Measurements from ENCODE around the gene SCRN1.

DNA sequence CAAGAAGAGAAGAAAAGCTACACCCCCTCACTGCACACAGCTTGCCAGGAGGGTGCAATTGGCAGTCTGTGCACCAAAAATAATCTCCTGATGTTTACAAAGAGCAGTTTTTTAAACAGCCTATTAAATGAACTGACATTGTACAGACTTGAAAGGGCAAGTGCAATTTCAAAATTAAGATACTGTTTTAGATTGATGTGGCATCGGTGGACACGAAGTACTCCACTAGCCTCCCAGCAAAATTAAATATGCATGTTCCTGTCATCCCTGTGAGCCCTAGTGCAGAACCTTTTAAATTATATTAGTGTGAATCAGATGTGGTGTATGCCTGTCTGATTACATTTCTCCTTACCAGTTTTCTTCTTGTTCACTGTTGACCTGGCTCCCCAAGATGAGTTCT, 95.3 kb downstream of the SCRN1 start:
- TF ChIP-seq, protein P1, sequence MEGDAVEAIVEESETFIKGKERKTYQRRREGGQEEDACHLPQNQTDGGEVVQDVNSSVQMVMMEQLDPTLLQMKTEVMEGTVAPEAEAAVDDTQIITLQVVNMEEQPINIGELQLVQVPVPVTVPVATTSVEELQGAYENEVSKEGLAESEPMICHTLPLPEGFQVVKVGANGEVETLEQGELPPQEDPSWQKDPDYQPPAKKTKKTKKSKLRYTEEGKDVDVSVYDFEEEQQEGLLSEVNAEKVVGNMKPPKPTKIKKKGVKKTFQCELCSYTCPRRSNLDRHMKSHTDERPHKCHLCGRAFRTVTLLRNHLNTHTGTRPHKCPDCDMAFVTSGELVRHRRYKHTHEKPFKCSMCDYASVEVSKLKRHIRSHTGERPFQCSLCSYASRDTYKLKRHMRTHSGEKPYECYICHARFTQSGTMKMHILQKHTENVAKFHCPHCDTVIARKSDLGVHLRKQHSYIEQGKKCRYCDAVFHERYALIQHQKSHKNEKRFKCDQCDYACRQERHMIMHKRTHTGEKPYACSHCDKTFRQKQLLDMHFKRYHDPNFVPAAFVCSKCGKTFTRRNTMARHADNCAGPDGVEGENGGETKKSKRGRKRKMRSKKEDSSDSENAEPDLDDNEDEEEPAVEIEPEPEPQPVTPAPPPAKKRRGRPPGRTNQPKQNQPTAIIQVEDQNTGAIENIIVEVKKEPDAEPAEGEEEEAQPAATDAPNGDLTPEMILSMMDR (conservative IDR thresholded peaks at IDR 0.05; ENCODE audit: low read depth, low read length), result no peak
- TF ChIP-seq POLR2A (IDR thresholded peaks at IDR 0.05; ENCODE audit: low read depth, low read length) (no peak), FOS (IDR thresholded peaks at IDR 0.05; ENCODE audit: low read depth, low read length) (no peak), RFX5 (IDR thresholded peaks at IDR 0.05; ENCODE audit: low read depth, low read length) (no peak), RAD21 (IDR thresholded peaks at IDR 0.05; ENCODE audit: low read length) (no peak), NFE2L2 (IDR thresholded peaks at IDR 0.05; ENCODE audit: low read depth, low read length) (no peak), MXI1 (IDR thresholded peaks at IDR 0.05; ENCODE audit: borderline replicate concordance, low read depth, low read length) (no peak), CEBPB (IDR thresholded peaks at IDR 0.05; ENCODE audit: low read depth, low read length) (no peak), RCOR1 (IDR thresholded peaks at IDR 0.05; ENCODE audit: insufficient replicate concordance, low read length) (no peak), SMC3 (IDR thresholded peaks at IDR 0.05; ENCODE audit: low read depth, low read length) (no peak), MAFK (IDR thresholded peaks at IDR 0.05; ENCODE audit: low read depth, low read length) (no peak)
- TF ChIP-seq, protein P2, sequence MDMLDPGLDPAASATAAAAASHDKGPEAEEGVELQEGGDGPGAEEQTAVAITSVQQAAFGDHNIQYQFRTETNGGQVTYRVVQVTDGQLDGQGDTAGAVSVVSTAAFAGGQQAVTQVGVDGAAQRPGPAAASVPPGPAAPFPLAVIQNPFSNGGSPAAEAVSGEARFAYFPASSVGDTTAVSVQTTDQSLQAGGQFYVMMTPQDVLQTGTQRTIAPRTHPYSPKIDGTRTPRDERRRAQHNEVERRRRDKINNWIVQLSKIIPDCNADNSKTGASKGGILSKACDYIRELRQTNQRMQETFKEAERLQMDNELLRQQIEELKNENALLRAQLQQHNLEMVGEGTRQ (IDR thresholded peaks at IDR 0.05; ENCODE audit: low read depth, low read length), result no peak
- TF ChIP-seq, protein P3, sequence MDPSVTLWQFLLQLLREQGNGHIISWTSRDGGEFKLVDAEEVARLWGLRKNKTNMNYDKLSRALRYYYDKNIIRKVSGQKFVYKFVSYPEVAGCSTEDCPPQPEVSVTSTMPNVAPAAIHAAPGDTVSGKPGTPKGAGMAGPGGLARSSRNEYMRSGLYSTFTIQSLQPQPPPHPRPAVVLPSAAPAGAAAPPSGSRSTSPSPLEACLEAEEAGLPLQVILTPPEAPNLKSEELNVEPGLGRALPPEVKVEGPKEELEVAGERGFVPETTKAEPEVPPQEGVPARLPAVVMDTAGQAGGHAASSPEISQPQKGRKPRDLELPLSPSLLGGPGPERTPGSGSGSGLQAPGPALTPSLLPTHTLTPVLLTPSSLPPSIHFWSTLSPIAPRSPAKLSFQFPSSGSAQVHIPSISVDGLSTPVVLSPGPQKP (IDR thresholded peaks at IDR 0.05; ENCODE audit: borderline replicate concordance, low read depth, low read length), result no peak

Measured in IMR-90 (cell line).